ENCODE measurements around the gene PTPN7.
"Not testable (repeated sequence)": the region's sequence is repeated elsewhere in the genome, so short reads cannot be mapped to it uniquely, and the experiment has no call there.

PTPN7 gene

GRCh38 chr1:202149566-202149965 is 10.8 kb downstream of the PTPN7 start:
- no peak for DNase-seq

- no peak for DNase-seq
Measured at GRCh38 chr1:202148391-202148790, 12.0 kb downstream of the PTPN7 start.

- no peak for DNase-seq
Measured at GRCh38 chr1:202146993-202147392, 13.4 kb downstream of the PTPN7 start.

DNA sequence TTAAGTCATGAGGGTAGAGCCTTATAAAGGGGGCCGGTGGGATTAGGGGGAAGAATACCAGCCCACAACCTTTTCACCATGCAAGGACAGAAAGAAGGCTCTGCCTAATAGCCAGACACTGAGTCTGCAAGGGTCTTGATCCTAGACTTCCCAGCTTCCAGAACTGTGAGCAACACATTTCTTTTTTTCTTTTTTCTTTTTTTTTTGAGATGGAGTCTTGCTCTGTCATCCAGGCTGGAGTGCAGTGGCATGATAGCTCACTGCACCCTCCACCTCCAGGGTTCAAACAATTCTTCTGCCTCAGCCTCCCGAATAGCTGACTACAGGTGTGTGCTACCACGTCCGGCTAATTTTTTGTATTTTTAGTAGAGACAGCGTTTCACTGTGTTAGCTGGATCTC is 14.1 kb downstream of the PTPN7 start:
- DNase-seq = no peak

DNA sequence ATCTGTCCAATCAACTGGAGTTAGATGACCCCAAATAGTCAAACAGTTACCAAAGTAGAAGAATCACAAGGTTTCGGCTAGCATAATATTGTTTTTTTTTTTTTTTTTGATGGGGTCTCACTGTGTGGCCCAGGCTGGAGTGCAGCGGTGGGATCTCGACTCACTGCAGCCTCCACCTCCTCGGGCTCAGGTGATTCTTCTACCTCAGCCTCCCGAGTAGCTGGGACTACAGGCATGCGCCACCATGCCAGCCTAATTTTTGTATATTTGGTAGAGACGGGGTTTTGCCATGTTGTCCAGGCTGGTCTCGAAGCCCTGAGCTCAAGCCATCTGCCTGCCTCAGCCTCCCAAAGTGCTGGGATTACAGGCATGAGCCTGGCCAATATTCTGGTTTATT is 14.7 kb downstream of the PTPN7 start:
- not testable (repeated sequence) for DNase-seq

DNA sequence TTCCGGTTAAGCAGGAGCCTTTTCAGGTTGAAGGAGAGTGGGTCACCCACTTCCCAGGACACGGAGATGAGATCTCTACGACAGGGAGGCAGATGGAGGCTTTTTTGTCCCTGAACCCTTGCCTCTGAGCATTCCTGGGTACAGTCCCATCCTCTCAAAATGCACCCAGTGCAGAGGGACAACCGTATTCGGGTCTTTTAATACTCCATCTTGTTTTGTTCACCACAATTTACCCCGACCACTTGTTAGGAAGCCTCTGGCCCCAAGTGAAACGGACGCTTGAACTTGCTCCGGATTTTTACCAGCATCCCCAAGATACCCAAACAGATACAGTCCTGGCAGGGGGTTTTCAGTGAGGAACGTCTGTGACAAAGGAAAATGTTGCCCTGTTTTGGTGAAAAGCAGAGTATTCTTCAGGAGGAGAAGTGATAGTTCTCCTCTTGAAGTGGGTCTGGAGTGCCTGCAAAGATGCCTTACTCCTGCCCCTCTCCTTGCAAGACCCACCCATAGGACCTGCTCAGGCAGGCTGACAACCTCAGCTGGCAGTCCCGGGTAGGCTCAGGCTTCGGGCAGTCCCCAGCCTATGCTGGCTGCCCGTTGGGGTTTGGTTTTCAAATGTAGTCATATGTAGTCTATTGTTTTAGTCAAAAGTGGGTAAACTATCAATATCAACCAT is 15.2 kb downstream of the PTPN7 start:
- DNase-seq = no peak

GRCh38 chr1:202144402-202145067 is 15.9 kb downstream of the PTPN7 start, which contains the start of gene ARL8A:
Gene ARL8A, minus strand, starts transcription at chr1:202144737. Its CDS starts 165 bp downstream, at chr1:202144572.
- peak; percentile 50 for DNase-seq

- no peak for DNase-seq
Measured at GRCh38 chr1:202143768-202144401, 16.5 kb downstream of the PTPN7 start.

- DNase-seq = no peak
Measured at GRCh38 chr1:202143011-202143767, 17.2 kb downstream of the PTPN7 start.

- DNase-seq = not testable (repeated sequence)
Measured at GRCh38 chr1:202141468-202141867, 18.9 kb downstream of the PTPN7 start.

GRCh38 chr1:202140833-202141232 is 19.6 kb downstream of the PTPN7 start:
- no peak for DNase-seq

DNA sequence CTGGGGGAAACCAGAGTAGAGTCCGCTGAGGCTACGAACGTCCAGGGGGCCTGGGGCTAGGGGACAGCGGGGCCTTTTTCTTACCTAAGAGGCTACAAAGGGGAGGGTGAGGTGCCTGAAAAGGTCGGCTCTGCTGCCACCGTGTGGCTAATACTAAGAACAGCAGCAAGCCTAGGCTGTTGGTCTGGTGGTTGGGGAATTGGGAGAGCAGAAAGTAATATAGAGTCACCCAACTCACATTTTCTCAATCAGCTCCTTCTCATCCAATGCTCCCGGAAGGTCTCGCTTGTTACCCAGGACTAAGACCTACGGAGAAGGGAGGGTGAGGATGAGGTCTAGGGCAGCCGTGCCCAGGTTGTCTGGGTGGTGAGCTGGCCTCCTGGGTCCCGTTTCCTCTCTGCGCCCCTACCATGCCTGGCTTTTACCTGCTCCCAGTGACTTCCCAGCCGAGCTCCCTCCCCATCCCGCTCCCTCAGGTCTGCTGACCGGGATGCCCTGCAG is 25.1 kb downstream of the PTPN7 start:
- DNase-seq = no peak

DNA sequence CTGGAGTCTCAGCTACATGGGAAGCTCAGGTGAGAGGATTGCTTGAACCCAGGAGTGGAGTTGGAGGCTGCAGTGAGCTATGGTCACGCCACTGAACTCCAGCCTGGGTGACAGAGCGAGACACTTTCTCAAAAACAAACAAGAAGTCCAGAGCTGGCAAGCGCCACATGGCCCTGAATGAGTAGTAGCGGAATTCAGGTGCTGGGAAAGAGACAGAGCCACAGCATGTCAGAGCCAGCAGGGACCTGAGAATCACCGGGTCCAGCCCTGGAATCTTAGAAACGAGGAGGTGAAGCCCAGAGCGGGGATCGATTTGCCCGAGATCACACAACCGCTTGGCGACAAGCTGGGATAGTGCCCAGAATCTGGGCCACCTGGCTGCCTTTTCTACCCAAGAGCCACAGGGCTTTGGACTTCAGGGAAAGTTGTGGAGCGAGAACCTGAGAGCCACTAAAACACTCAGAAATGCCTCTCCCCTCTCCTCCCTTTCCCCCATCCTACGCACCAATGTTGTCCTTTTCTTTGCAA is 25.7 kb downstream of the PTPN7 start:
- no peak for DNase-seq

GRCh38 chr1:202133989-202134388 is 26.4 kb downstream of the PTPN7 start:
- DNase-seq = no peak

DNA sequence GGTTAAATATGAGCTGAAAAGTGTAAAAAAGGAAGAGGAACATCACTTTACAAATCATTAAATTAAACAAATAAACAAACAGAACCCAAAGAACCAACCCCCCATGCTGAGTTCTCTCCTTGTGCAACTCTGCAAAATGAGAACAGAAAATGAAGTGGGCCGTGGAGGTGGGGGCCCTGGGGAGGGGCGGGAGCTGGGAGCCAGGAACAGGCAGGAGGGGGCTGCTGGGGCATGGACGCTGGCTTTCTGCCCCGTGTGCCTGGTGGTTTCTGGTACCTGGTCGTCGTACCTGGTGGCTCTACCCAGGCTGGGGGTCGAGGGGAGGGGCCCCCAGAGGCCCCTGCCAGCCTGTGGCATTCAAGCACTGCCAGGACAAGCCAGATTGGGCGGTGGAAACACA is 26.9 kb downstream of the PTPN7 start:
- no peak for DNase-seq

DNA sequence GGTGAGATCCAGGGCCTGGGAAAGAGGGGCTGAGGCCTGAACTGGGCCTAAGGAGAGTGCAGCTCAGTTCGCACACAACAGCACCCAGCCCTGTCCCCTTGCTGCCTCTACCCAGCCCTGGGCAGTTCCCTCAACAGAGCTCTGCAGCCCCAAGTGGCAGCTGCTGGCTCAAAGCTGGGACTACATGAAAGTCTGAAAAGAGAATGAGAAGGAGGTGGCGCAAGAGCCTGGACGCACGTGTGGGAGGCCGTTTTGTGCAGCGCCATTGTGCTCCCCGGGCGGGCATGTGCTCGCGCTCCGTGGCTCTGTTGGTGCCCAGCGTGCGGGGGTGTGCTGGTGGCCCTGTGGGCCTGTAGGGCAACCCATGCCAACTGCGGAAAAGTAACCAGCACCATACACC is 27.4 kb downstream of the PTPN7 start:
- no peak for DNase-seq

DNA sequence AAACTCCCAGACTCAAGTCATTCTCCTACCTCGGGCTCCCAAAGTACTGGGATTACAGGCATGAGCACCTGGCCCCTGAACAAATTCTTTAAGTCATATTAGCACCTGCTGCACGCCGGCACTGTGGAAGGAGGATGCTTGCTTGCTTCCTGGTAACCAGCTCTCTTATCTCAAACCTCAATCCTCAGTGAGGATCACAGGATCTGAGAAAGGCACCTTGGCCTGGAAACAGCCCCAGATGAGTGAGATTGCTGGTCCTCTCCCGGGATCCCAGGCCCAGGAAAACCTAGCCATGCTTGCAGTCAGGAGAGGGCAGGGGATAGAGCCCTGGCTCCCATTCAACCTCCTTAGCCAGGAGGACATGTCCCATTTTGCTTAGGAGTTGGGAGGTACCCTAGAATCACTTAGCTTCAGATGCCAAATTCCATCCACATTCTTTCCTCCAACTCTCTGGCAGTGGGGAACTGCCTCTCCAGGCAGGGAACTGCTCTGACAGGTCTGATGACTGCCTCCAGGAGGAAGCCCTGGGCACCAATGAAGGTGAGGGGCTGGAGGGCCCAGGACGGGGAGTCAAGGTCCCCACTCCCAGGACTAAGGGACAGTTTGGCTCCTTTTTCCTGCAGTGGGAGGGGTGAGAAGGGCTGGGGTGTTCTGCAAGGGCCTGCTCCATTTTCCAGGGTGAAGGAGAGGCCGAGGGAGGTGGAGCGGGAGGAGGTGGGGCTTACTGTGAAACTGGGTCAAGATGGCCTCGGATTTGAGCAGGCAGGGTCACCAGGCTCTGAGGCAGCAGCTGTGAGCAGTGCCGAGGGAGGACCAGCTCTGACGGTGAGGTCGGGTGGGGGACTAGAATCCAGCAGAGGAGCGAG is 28.2 kb downstream of the PTPN7 start:
- no peak for DNase-seq

DNA sequence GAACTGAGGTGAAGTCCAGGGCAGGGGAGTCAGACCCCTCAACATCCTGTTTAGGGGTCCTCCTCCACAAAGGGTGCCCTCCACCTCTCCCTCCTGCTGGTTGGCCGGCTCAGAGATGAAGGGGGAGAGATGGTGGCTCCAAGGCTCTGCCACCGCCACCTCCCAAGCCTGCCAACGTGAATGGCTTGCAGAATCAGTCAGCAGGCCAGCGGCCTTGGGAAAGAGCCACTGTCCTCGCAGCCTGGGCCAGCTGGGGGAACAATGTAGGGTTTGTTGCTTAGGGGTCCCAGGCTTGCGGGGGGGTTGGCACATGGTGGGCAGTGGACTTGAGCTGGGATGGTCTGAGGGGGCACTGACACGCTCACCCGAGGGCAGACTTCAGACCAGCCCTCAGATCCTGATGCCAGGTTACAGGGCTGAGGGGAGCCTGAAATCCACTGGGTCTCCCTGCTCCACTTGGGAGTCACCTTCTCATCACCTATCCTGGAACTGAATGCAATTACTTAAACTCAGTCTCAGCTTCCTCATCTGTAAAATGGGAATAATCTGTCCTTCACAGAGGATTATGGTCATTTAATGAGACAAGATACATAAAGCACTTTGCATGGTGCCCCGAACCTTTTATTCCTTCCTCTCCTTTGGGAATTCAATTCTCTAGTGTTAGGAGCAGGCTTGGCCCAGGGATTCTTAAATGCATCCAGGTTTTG is 29.4 kb downstream of the PTPN7 start:
- no peak for DNase-seq

- DNase-seq = no peak
Measured at GRCh38 chr1:202130297-202130721, 30.1 kb downstream of the PTPN7 start.

GRCh38 chr1:202129453-202130296 is 30.7 kb downstream of the PTPN7 start:
- no peak for DNase-seq

All from activated CD4-positive, alpha-beta T cell treated with anti-CD3 and anti-CD28 coated beads for 1 hour (primary cell).